HEK293 (cell line): ENCODE measurements around the gene SGO1.

Experiments used
- CTCF ChIP-seq: fragments of 450-650 bp; formaldehyde crosslinking; IDR thresholded peaks from 2 replicates; pipeline ENCODE4 v1.5.1; 2016; ENCODE audit warnings: missing biosample characterization, missing genetic modification characterization
- GLIS1 ChIP-seq: fragments of 450-650 bp; formaldehyde crosslinking; IDR thresholded peaks from 2 replicates; pipeline ENCODE4 v1.5.1; 2016; ENCODE audit warnings: missing biosample characterization, missing genetic modification characterization
- HOXD13 ChIP-seq: sonication (generic); formaldehyde crosslinking; IDR thresholded peaks from 2 replicates; pipeline ENCODE4 v1.8.0; 2022; ENCODE audit warnings: missing genetic modification reagents, borderline replicate concordance
- KLF17 ChIP-seq: fragments of 450-650 bp; formaldehyde crosslinking; IDR thresholded peaks from 2 replicates; pipeline ENCODE4 v1.5.1; 2016; ENCODE audit warnings: missing biosample characterization, missing genetic modification characterization
- PRDM6 ChIP-seq: fragments of 450-650 bp; formaldehyde crosslinking; IDR thresholded peaks from 2 replicates; pipeline ENCODE4 v1.5.1; 2017; ENCODE audit warnings: missing biosample characterization, missing genetic modification characterization
- RBAK ChIP-seq: fragments of 450-650 bp; formaldehyde crosslinking; IDR thresholded peaks from 2 replicates; pipeline ENCODE4 v1.5.1; 2016; ENCODE audit warnings: missing biosample characterization, missing genetic modification characterization
- SALL2 ChIP-seq: fragments of 450-650 bp; formaldehyde crosslinking; IDR thresholded peaks from 2 replicates; pipeline ENCODE4 v1.5.0; 2017; ENCODE audit warnings: missing biosample characterization, mild to moderate bottlenecking, missing genetic modification characterization, borderline replicate concordance
- YY1 ChIP-seq: fragments of 450-650 bp; formaldehyde crosslinking; IDR thresholded peaks from 2 replicates; pipeline ENCODE4 v1.5.1; 2018; ENCODE audit warnings: missing biosample characterization, missing genetic modification characterization
- ZBTB10 ChIP-seq: fragments of 450-650 bp; formaldehyde crosslinking; IDR thresholded peaks from 2 replicates; pipeline ENCODE4 v1.5.1; 2016; ENCODE audit warnings: missing biosample characterization, missing genetic modification characterization
- ZBTB11 ChIP-seq: fragments of 450-650 bp; formaldehyde crosslinking; conservative IDR thresholded peaks from 2 replicates; pipeline ENCODE4 v1.5.1; 2016; ENCODE audit warnings: low read depth, missing biosample characterization, missing genetic modification characterization
- ZEB2 ChIP-seq: fragments of 450-650 bp; formaldehyde crosslinking; IDR thresholded peaks from 2 replicates; pipeline ENCODE4 v1.5.1; 2016; ENCODE audit warnings: missing biosample characterization, missing genetic modification characterization
- ZNF114 ChIP-seq: fragments of 450-650 bp; formaldehyde crosslinking; IDR thresholded peaks from 2 replicates; pipeline ENCODE4 v1.5.0; 2017; ENCODE audit warnings: missing biosample characterization, missing genetic modification characterization
- ZNF121 ChIP-seq: fragments of 450-650 bp; formaldehyde crosslinking; IDR thresholded peaks from 2 replicates; pipeline ENCODE4 v1.5.1; 2016; ENCODE audit warnings: missing biosample characterization, missing genetic modification characterization
- ZNF138 ChIP-seq: fragments of 450-650 bp; formaldehyde crosslinking; IDR thresholded peaks from 2 replicates; pipeline ENCODE4 v1.5.1; 2016; ENCODE audit warnings: missing biosample characterization, missing genetic modification characterization, borderline replicate concordance
- ZNF140 ChIP-seq: fragments of 450-650 bp; formaldehyde crosslinking; IDR thresholded peaks from 2 replicates; pipeline ENCODE4 v1.5.1; 2016; ENCODE audit warnings: missing biosample characterization, missing genetic modification characterization
- ZNF155 ChIP-seq: fragments of 450-650 bp; formaldehyde crosslinking; IDR thresholded peaks from 2 replicates; pipeline ENCODE4 v1.5.1; 2016; ENCODE audit warnings: missing biosample characterization, missing genetic modification characterization
- ZNF24 ChIP-seq: fragments of 450-650 bp; formaldehyde crosslinking; IDR thresholded peaks from 2 replicates; pipeline ENCODE4 v1.5.1; 2016; ENCODE audit warnings: missing biosample characterization, missing genetic modification characterization
- ZNF292 ChIP-seq: fragments of 450-650 bp; formaldehyde crosslinking; IDR thresholded peaks from 2 replicates; pipeline ENCODE4 v1.5.1; 2016; ENCODE audit warnings: low read depth, missing biosample characterization, missing genetic modification characterization, borderline replicate concordance
- ZNF366 ChIP-seq: fragments of 450-650 bp; formaldehyde crosslinking; conservative IDR thresholded peaks from 2 replicates; pipeline ENCODE4 v1.5.1; 2016; ENCODE audit warnings: missing biosample characterization, missing genetic modification characterization
- ZNF398 ChIP-seq: fragments of 450-650 bp; formaldehyde crosslinking; IDR thresholded peaks from 2 replicates; pipeline ENCODE4 v1.5.1; 2017; ENCODE audit warnings: missing biosample characterization, missing genetic modification characterization
- ZNF423 ChIP-seq: fragments of 450-650 bp; formaldehyde crosslinking; IDR thresholded peaks from 2 replicates; pipeline ENCODE4 v1.5.1; 2016; ENCODE audit warnings: missing biosample characterization, missing genetic modification characterization
- ZNF558 ChIP-seq: fragments of 450-650 bp; formaldehyde crosslinking; IDR thresholded peaks from 2 replicates; pipeline ENCODE4 v1.5.1; 2016; ENCODE audit warnings: missing biosample characterization, missing genetic modification characterization
- ZNF600 ChIP-seq: fragments of 450-650 bp; formaldehyde crosslinking; IDR thresholded peaks from 2 replicates; pipeline ENCODE4 v1.5.1; 2016; ENCODE audit warnings: missing biosample characterization, missing genetic modification characterization
- ZNF660 ChIP-seq: fragments of 450-650 bp; IDR thresholded peaks from 2 replicates; pipeline ENCODE4 v1.5.1; 2018; ENCODE audit warnings: missing biosample characterization, mild to moderate bottlenecking, missing genetic modification characterization
- ZNF768 ChIP-seq: fragments of 450-650 bp; formaldehyde crosslinking; IDR thresholded peaks from 2 replicates; pipeline ENCODE4 v1.5.1; 2018; ENCODE audit warnings: missing biosample characterization, mild to moderate bottlenecking, missing genetic modification characterization
- ZNF843 ChIP-seq: fragments of 450-650 bp; formaldehyde crosslinking; IDR thresholded peaks from 2 replicates; pipeline ENCODE4 v1.5.1; 2016; ENCODE audit warnings: missing biosample characterization, missing genetic modification characterization
- ZSCAN23 ChIP-seq: fragments of 450-650 bp; formaldehyde crosslinking; IDR thresholded peaks from 2 replicates; pipeline ENCODE4 v1.5.1; 2016; ENCODE audit warnings: missing biosample characterization, missing genetic modification characterization

SGO1 gene

GRCh38 chr3:20185679-20186599 is at the start of gene SGO1 (continued):
- no peak for TF ChIP-seq HOXD13 (CRISPR knock-in tag)
- TF ChIP-seq ZNF423 (tag by site-specific recombination): no peak
- TF ChIP-seq ZNF121 (tag by site-specific recombination): no peak
- 0 out of 2 replicates have a peak, but pooled peaks have one; percentile 37 for TF ChIP-seq ZEB2 (tag by site-specific recombination)
- no peak for TF ChIP-seq ZNF366 (tag by site-specific recombination)
- no peak for TF ChIP-seq ZNF558 (tag by site-specific recombination)
- no peak for TF ChIP-seq ZNF292 (tag by site-specific recombination)
- no peak for TF ChIP-seq SALL2 (tag by site-specific recombination)
- no peak for TF ChIP-seq ZNF140 (tag by site-specific recombination)
- TF ChIP-seq ZNF660: 0 out of 2 replicates have a peak, but pooled peaks have one; percentile 38
- no peak for TF ChIP-seq ZNF114 (tag by site-specific recombination)
- TF ChIP-seq ZBTB10 (tag by site-specific recombination): no peak
- TF ChIP-seq GLIS1: 0 out of 2 replicates have a peak, but pooled peaks have one; percentile 9
- TF ChIP-seq ZNF600 (tag by site-specific recombination): peak; percentile 23; the same call in 1 of the 2 replicates
- no peak for TF ChIP-seq PRDM6 (tag by site-specific recombination)
- peak; percentile 38; the same call in 1 of the 2 replicates for TF ChIP-seq ZNF843 (tag by site-specific recombination)
- TF ChIP-seq RBAK (tag by site-specific recombination): no peak
- peak; percentile 59 for TF ChIP-seq ZBTB11 (tag by site-specific recombination)
- TF ChIP-seq ZNF768 (tag by site-specific recombination): no peak
- peak; percentile 71; the same call in 1 of the 2 replicates for TF ChIP-seq YY1 (tag by site-specific recombination)
- no peak for TF ChIP-seq ZNF398 (tag by site-specific recombination)
- peak; percentile 61; the same call in 1 of the 2 replicates for TF ChIP-seq ZNF24 (tag by site-specific recombination)
- no peak for TF ChIP-seq CTCF
- no peak for TF ChIP-seq ZSCAN23 (tag by site-specific recombination)
- TF ChIP-seq KLF17: peak; percentile 43
- no peak for TF ChIP-seq ZNF155 (tag by site-specific recombination)
- no peak for TF ChIP-seq ZNF138 (tag by site-specific recombination)
